NCI-H345 treated with DMSO at 0.1 percent for 48 hours (cell line): Measurements from ENCODE around the gene NBPF20.
A peak's percentile ranks its signal among the peaks of the same experiment; 100 is the strongest.
"Not testable (repeated sequence)": the region's sequence is repeated elsewhere in the genome, so short reads cannot be mapped to it uniquely, and the experiment has no call there.

ENCODE experiments used
- DNase-seq: peaks from one replicate; lab custom pipeline; 2025; ENCODE audit not compliant: unreplicated experiment; lab: John Stamatoyannopoulos, UW

NBPF20 gene

DNA sequence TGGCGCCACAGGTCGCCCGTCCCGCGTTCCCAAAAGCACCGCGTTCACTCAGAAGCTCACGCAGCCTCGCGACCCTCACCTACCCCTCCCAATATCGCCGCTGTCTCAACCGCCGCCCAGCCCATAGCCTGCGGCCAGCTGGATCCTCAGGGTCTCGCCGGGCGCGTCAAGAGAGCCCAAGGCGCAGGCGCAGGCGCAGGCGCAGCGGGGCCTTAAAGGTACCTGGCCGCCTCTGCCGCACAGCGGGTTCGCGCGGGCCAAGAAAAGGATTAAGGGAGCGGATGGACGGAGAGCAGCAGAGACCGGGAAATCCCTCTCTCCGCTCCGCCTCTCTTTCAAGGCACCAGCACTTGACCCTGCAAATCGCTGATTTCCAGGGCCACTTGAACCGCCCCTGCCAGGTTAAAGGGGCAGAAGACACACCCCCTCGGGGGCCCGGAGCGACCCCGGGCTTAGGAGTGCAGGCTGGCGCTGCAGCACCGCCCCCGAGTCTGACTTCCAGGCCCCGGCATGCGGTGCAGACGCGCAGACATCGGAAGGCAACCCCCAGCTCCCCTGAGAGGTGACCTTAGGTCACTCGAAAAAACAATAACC is at the start of gene NBPF20:
Gene NBPF20, minus strand, starts transcription at position 168 of the 594 bp plus-strand sequence. CDS start 20,331 bp downstream, outside the sequence.
- DNase-seq, result peak; percentile 94

DNA sequence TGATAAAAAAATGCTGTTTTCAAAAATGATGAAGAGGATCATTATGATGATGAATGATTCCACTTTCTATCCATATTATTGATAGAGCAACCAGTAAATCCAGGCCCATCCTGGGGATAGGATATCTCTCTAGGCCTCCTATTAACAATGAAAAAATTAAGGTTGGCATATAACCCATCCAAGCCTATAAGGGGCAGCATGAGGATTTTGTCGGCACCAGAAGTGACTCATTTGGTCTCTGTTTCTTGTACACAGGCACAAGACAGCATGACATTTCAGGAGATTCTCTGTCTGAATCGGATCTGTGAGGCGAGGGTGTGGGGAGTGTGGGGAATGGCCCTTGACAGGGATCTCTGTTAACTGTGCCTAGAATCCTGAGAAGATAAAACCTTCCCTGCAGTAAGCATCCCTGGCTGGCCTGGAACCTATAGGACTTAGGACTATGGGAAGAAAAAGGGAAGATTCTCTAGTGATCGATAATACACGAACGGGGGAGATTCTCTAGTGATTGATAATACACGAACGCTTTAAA is 49.5 kb upstream of the NBPF20 start:
- not testable (repeated sequence) for DNase-seq

DNA sequence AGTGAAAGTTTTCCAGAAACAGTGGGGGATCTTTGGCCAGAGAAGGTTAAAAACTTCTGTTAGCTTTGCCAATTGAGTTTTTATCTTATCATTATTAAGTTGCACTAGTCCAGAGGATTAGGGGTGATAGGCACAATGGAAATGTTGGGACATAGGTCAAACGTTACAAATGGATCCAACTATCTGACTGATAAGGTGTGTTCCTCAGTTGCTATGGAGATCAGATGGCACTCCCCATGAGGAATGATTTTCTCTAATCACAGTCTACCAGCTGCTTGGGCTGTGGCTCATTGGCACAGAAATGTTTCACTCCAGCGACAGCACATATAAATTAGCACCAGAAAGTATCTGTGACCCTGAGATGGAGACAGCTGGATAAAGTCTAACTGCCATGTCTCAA is 47.3 kb upstream of the NBPF20 start:
- not testable (repeated sequence) for DNase-seq

DNA sequence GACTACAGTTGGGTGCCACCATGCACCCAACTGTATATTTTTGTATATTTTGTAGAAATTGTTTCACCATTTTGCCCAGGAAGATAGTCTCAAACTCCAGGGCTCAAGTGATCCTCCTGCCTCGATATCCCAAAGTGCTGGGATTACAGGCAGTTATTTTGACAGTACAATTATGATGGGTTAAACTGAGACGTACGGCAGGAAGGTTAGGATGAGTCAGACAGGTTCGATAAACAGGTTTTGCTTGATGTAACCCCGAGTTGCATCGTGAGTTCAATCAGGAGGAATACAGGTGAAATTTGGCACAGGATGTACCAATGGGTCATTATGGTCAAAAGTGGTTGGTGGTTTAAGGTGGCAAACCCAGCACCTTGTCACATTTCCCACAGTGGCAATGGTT is 46.0 kb upstream of the NBPF20 start:
- DNase-seq, result not testable (repeated sequence)

GRCh38 chr1:145465405-145466144 is 40.2 kb upstream of the NBPF20 start:
- DNase-seq, result peak; percentile 70

DNA sequence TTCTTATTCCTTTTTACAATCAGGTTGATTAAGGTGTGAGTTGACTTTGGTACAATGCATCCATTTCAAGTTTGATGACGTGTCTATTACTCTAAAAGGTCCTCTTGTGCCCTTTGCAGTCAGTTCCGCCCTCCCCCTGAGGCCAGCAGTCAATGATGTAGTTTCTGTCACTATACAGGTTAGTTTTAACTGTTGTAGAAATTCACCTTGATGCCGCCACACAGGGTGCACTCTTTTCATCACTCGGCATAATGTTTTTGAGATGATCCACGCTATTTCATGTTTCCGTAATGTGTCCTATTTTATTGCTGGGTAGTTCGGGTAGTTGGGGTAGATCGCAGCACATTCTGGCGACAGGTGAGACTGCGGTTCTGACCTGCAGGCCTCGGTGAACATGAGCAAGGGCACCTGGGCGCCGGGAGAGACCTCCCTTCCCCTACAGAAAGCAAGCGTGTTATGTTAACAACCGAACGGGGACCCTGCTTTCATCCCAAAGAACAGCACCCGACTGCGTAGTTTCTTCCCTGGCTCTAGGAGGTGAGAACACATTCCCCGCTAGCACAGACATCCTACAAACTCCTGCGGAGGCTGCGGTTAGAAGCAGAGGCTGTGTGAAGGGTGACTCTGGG is 39.4 kb upstream of the NBPF20 start:
- not testable (repeated sequence) for DNase-seq

- DNase-seq, result not testable (repeated sequence)
Measured at GRCh38 chr1:145464017-145464416, 38.6 kb upstream of the NBPF20 start.

DNA sequence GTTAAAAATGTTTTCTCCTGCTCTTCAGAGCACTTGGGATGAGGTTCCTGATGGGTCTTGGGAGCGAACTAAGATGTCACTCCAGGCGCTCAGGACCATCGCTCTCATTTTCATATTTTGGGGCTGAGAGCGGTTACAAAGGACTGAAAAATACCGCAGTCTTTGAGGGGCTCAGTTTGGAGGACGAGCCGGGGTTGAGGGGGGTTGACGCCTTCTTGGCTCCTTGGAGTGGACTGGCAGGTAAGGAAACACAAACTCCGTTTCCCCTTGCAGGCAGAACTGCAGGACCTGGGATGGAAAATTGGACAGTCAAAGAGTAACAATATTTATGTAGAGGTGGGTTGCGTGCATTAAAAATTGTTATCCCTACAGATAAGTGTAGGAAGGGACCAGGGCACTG is 35.3 kb upstream of the NBPF20 start:
- not testable (repeated sequence) for DNase-seq

GRCh38 chr1:145460048-145460447 is 34.6 kb upstream of the NBPF20 start:
- DNase-seq, result not testable (repeated sequence)

GRCh38 chr1:145459591-145459990 is 34.2 kb upstream of the NBPF20 start:
- not testable (repeated sequence) for DNase-seq

GRCh38 chr1:145459063-145459462 is 33.7 kb upstream of the NBPF20 start:
- DNase-seq, result not testable (repeated sequence)

- DNase-seq, result not testable (repeated sequence)
Measured at GRCh38 chr1:145454824-145455177, 29.4 kb upstream of the NBPF20 start.

DNA sequence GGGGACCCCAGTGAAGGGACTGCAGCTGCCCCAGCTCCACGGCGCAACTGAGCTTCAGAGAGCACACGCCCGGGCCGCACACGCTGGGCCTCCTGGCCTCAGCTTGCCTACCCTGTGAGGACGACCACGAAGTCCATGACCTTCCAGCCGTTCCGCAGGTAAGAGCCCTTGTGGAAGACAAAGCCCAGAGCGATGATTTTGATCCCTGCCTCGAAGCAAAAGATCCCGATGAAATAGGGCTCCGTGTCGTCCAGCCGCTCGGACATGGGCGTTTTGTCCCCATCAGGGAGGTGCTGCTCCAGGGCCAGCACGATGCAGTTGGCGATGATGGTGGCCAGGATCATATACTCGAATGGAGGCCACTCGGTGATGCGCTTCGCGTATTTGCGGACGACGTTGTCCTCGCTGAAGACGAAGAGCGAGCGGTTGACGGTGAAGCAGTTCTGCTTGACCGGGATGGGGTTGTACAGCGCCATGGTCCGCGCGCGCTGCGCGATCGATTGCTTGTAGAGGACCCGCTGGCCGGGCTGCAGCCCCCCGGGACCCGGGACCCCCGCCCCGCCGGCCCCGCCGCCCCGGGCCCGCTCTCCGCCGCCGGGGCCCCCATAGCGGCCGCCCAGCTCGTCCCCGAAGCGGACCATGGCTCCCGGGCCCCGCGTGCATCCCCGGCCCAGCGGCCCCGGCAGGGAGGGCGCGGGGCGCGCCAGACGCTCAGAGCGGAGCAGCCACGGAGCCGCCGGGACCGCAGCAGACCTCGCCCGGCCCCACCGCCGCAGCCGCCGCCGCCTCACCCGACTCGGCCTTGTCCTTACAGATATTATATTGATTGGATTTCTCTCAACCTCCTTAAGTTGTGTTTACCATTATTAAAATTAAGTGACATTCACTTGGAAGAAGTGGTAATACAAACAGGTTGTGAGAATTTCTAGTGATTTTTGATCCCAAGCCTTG is 28.7 kb upstream of the NBPF20 start:
- DNase-seq, result not testable (repeated sequence)

DNA sequence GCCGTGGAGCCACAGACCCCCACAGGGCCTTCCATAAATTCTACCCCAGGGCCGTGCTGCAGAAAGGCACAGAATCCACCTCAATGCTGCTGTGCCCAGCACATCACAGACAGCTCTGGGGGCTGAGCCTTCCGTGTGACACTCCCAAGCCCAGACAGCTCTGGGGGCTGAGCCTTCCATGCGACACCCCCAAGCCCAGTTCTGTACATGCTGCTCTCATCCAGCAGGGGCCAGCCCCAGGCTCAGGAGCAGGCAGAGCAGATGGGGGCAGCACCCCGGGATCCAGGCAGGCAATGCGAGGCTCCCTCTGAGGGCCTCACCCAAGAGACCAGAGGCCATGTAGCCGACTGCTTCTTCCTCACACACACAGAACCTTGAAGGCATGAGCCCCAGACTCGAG is 27.1 kb upstream of the NBPF20 start:
- DNase-seq, result not testable (repeated sequence)

DNA sequence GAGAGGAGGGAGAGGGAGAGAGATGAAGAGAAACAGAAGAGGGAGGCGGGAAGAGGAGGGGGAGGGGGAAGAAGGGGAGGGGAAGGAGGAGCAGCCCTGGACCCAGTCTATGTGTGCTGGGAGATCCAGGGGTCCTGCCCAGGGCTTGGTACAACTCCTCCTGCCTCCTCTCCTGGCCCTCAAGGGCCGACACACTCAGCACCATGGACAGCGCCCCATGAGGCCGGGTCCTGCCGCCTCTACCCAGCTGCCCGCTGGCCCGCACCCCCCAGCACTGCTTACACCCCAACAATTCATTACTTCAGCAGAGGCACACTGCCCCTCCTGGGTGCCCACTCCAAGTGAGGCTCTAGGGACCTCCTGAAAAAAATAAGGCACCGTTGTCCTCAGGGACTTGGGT is 26.5 kb upstream of the NBPF20 start:
- not testable (repeated sequence) for DNase-seq

- DNase-seq, result not testable (repeated sequence)
Measured at GRCh38 chr1:145445219-145445618, 19.8 kb upstream of the NBPF20 start.

- DNase-seq, result not testable (repeated sequence)
Measured at GRCh38 chr1:145442340-145442739, 16.9 kb upstream of the NBPF20 start.

GRCh38 chr1:145431363-145432256 is 6.2 kb upstream of the NBPF20 start:
- DNase-seq, result not testable (repeated sequence)

GRCh38 chr1:145430830-145431229 is 5.4 kb upstream of the NBPF20 start:
- DNase-seq, result not testable (repeated sequence)

GRCh38 chr1:145429329-145429728 is 3.9 kb upstream of the NBPF20 start:
- not testable (repeated sequence) for DNase-seq
